Liver (tissue), 9 donors: ENCODE data around the gene PLTP. TPM values are rescaled to one million over a fixed set of nuclear protein-coding genes. Genes with fewer than 3 reads are reported as not detected.

ENCODE experiments used
- DNase-seq: peaks from one replicate; pipeline ENCODE4 v3.0.0-alpha.2; 2017; ENCODE audit warnings: low spot score
- H3K27ac ChIP-seq, 2 donors: one replicate each; pipeline ENCODE4 v1.7.0; 2013; ENCODE audit warnings: inconsistent platforms in 2 of 2, low read length in 2 of 2, control low read depth in 1 of 2, low read depth in 1 of 2, mild to moderate bottlenecking in 1 of 2
- H3K27me3 ChIP-seq, 4 donors: one replicate each; pipeline versions ENCODE4 v1.6.1 to v1.7.0; 2013; ENCODE audit warnings: low read length in 3 of 4, inconsistent platforms in 1 of 4, mild to moderate bottlenecking in 1 of 4, moderate library complexity in 1 of 4; ENCODE audit not compliant: control insufficient read depth in 4 of 4, insufficient read depth in 4 of 4
- H3K36me3 ChIP-seq, 4 donors: one replicate each; pipeline versions ENCODE4 v1.6.1 to v1.7.0; 2013; ENCODE audit warnings: low read length in 3 of 4, mild to moderate bottlenecking in 3 of 4, low read depth in 1 of 4, moderate library complexity in 1 of 4; ENCODE audit not compliant: control insufficient read depth in 4 of 4, insufficient read depth in 3 of 4
- H3K4me1 ChIP-seq, 4 donors: one replicate each; pipeline versions ENCODE4 v1.6.1 to v1.7.0; 2013; ENCODE audit warnings: low read length in 3 of 4, mild to moderate bottlenecking in 3 of 4, moderate library complexity in 1 of 4; ENCODE audit not compliant: control insufficient read depth in 4 of 4, insufficient read depth in 4 of 4
- H3K4me3 ChIP-seq, 3 donors: one replicate each; pipeline versions ENCODE4 v1.6.1 to v1.7.0; 2013; ENCODE audit warnings: low read length in 3 of 3, control low read depth in 1 of 3, low read depth in 1 of 3, mild to moderate bottlenecking in 1 of 3
- H3K9ac ChIP-seq, 2 donors: one replicate each; pipeline ENCODE4 v1.7.0; 2013; ENCODE audit warnings: low read length in 2 of 2, mild to moderate bottlenecking in 2 of 2, moderate library complexity in 2 of 2, control low read depth in 1 of 2, low read depth in 1 of 2
- H3K9me3 ChIP-seq, 4 donors: one replicate each; pipeline versions ENCODE4 v1.6.1 to v1.7.0; 2013; ENCODE audit warnings: low read length in 3 of 4; ENCODE audit not compliant: control insufficient read depth in 4 of 4
- ATF3 ChIP-seq: IDR thresholded peaks from 2 replicates; pipeline ENCODE4 v1.6.1; 2016; ENCODE audit warnings: antibody characterized with exemption
- CTCF ChIP-seq: fragments of 150-350 bp; IDR thresholded peaks from 2 replicates; pipeline ENCODE4 v1.5.1; 2017; ENCODE audit warnings: improper control_type of control experiment, low read depth, low read length; ENCODE audit not compliant: missing input control
- EGR1 ChIP-seq, 2 donors: IDR thresholded peaks; 2 replicates each; pipeline ENCODE4 v1.6.1; 2016 to 2018; ENCODE audit warnings: antibody characterized with exemption in 2 of 2, low read depth in 2 of 2
- FOXA1 ChIP-seq: IDR thresholded peaks from 2 replicates; pipeline ENCODE4 v1.6.1; 2016; ENCODE audit warnings: antibody characterized with exemption
- FOXA2 ChIP-seq: IDR thresholded peaks from 2 replicates; pipeline ENCODE4 v1.6.1; 2016; ENCODE audit warnings: antibody characterized with exemption
- GABPA ChIP-seq, 2 donors: IDR thresholded peaks in 1 of 2; conservative IDR thresholded peaks in 1 of 2; 2 replicates each; pipeline ENCODE4 v1.6.1; 2016; ENCODE audit warnings: antibody characterized with exemption in 2 of 2, mild to moderate bottlenecking in 1 of 2, moderate library complexity in 1 of 2
- HNF4A ChIP-seq, 2 donors: conservative IDR thresholded peaks; 2 replicates each; pipeline ENCODE4 v1.6.1; 2016; ENCODE audit warnings: antibody characterized with exemption in 2 of 2, mild to moderate bottlenecking in 2 of 2
- HNF4G ChIP-seq: IDR thresholded peaks from 2 replicates; pipeline ENCODE4 v1.6.1; 2016; ENCODE audit warnings: antibody characterized with exemption
- JUND ChIP-seq, 2 donors: IDR thresholded peaks; 2 replicates each; pipeline ENCODE4 v1.6.1; 2016; ENCODE audit warnings: antibody characterized with exemption in 2 of 2
- MAX ChIP-seq: IDR thresholded peaks from 2 replicates; pipeline ENCODE4 v1.6.1; 2016; ENCODE audit warnings: antibody characterized with exemption
- NR2F2 ChIP-seq: IDR thresholded peaks from 2 replicates; pipeline ENCODE4 v1.6.1; 2016; ENCODE audit warnings: antibody characterized with exemption
- RAD21 ChIP-seq, 2 donors: IDR thresholded peaks; 2 replicates each; pipeline ENCODE4 v1.6.1; 2016; ENCODE audit warnings: antibody characterized with exemption in 2 of 2, mild to moderate bottlenecking in 2 of 2
- REST ChIP-seq: IDR thresholded peaks from 2 replicates; pipeline ENCODE4 v1.6.1; 2016; ENCODE audit warnings: antibody characterized with exemption, mild to moderate bottlenecking
- RXRA ChIP-seq, 2 donors: IDR thresholded peaks; 2 replicates each; pipeline ENCODE4 v1.6.1; 2017 to 2018; ENCODE audit warnings: antibody characterized with exemption in 2 of 2, mild to moderate bottlenecking in 1 of 2
- SP1 ChIP-seq: IDR thresholded peaks from 2 replicates; pipeline ENCODE4 v1.6.1; 2018; ENCODE audit warnings: antibody characterized with exemption, mild to moderate bottlenecking
- TAF1 ChIP-seq: conservative IDR thresholded peaks from 2 replicates; pipeline ENCODE4 v1.6.1; 2016; ENCODE audit warnings: antibody characterized with exemption, mild to moderate bottlenecking
- YY1 ChIP-seq: IDR thresholded peaks from 2 replicates; pipeline ENCODE4 v1.6.1; 2016; ENCODE audit warnings: antibody characterized with exemption, mild to moderate bottlenecking
- ZBTB33 ChIP-seq: IDR thresholded peaks from 2 replicates; pipeline ENCODE4 v1.6.1; 2016; ENCODE audit warnings: antibody characterized with exemption
- WGBS: extraction: QIAGEN DNeasy Blood & Tissue Kit; methylation state at CpG from one replicate; pipeline ENCODE4 v1.1.7; 2013; 5-methylcytosine and 5-hydroxymethylcytosine counted together
- polyA plus RNA-seq, 2 donors: library from polyadenylated mRNA; stranded (reverse) in 1 of 2; unstranded in 1 of 2; fragments of 200-250 nt in 1 of 2; fragments of >200 nt in 1 of 2; fragmentation: Nextera tagmentation in 1 of 2; extraction: Ambion mirVana in 1 of 2; gene quantifications; one replicate each; pipeline versions ENCODE4 v1.2.1 to v1.2.3, GENCODE V29; 2013 to 2015
- total RNA-seq, 2 donors: library from RNA; depleted of rRNA; stranded (reverse); fragments of >200 nt; gene quantifications; one replicate each; pipeline ENCODE4 v1.2.3, GENCODE V29; 2014
- donor health status: healthy.
- donor health status: healthy.
- donor health status: healthy.
- donor health status: healthy.
- donor health status: healthy.

PLTP gene
- total and polyA plus RNA-seq, 4 donors = 22.5 to 69.5 (median 60.7) TPM

GRCh38 chr20:45937765-45938164 lies 25.8 kb upstream of the PLTP start (continued):
- no peak for TF ChIP-seq REST

GRCh38 chr20:45935416-45936046 lies 23.6 kb upstream of the PLTP start:
- Histone ChIP-seq H3K9me3 (no peaks in the 10 kb centered on the region), H3K9ac (peak overlapping the region; percentile 95 to 97), H3K4me3 (peak overlapping the region; percentile 70 to 86 (median 80)), H3K36me3 (peaks cover 4 to 33% (median 31%) of the 10 kb centered on the region in 4 donors), H3K4me1 (peaks cover 7 to 27% (median 18%) of the 10 kb centered on the region in 4 donors), H3K27me3 (no peaks in the 10 kb centered on the region), H3K27ac (peak overlapping the region; percentile 72 to 89)
- WGBS = 3% methylated on average over 21 of the region's 21 CpGs
- TF ChIP-seq SP1 (no peak), REST (peak; percentile 47), GABPA (IDR thresholded peaks at IDR 0.05 in 1 of 2, conservative IDR thresholded peaks at IDR 0.05 in 1 of 2) (peak in 1 of 2 donors; percentile 30), HNF4A (conservative IDR thresholded peaks at IDR 0.05) (no peak), FOXA1 (no peak), RAD21 (IDR thresholded peaks at IDR 0.05) (peak in 1 of 2 donors; percentile 17), CTCF (no peak), EGR1 (IDR thresholded peaks at IDR 0.05; ENCODE audit: low read depth in 2 of 2) (no peak), HNF4G (no peak), JUND (IDR thresholded peaks at IDR 0.05) (no peak), NR2F2 (peak; percentile 5), RXRA (IDR thresholded peaks at IDR 0.05) (peak; percentile 11 to 38), FOXA2 (no peak), MAX (no peak), ZBTB33 (no peak), ATF3 (no peak), TAF1 (no peak), YY1 (no peak)
- no peak for DNase-seq
